SK-N-SH treated with all-trans-retinoic acid at 6 μM for 48 hours (cell line): Measurements from ENCODE around the gene OSTM1.

ENCODE experiments used
- ZFP30 ChIP-seq: fragments of 450-650 bp; formaldehyde crosslinking; IDR thresholded peaks from 2 replicates; pipeline ENCODE4 v1.5.0; 2022; ENCODE audit warnings: mild to moderate bottlenecking, moderate library complexity
- ZNF8 ChIP-seq: fragments of 450-650 bp; formaldehyde crosslinking; IDR thresholded peaks from 2 replicates; pipeline ENCODE4 v1.5.0; 2020; ENCODE audit warnings: mild to moderate bottlenecking, moderate library complexity

DNA sequence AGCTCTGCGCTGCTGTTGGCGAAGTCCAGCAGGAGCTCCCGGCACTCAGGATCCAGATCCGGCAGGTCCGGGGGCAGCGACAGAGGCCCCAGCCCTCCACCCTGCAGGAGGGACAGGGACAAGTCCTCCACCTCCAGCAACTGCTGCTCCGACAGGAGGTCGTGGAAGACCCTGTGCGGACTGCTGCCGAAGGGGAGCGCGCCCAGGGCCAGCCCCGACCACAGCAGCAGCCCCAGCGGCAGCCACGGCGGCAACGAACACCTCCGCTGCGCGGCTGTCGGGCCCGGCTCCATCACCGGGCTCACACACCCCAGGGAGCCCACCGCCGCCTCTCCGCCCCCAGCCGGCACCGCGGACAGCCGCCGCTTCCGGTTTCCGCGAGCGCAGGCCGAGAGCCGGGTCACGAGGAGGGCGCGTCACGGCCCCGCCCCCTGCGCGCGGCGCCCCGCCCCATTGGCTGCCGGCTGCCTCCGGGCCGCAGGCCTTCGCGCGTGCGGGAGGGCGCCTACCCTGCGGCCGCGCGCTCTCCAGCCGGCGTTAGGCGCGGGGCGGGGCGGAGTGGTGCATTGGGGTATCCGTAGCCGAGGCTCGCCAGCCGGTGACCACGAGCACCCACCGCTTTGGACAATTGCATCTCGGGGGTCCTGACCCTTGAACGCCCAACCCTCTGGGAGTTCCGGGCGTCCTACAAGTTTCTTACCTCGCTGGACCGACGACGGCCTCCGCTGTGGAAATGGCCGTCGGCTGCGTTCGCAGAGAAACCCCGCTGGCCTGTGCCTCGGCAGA lies at the start of gene OSTM1:
- TF ChIP-seq ZFP30 (CRISPR knock-in tag): no peak
- TF ChIP-seq ZNF8 (CRISPR knock-in tag): no peak
